HCT116 (cell line): ENCODE results near the gene UGGT2. TPM values are rescaled to one million over a fixed set of nuclear protein-coding genes. Genes with fewer than 3 reads are reported as not detected.

Source experiments
- ATAC-seq: fragments of 200-7000 bp; cut with Tn5 transposase; 2 replicates; pipeline ENCODE4 v1.9.1; 2020; ENCODE audit warnings: mild to moderate bottlenecking, moderate library complexity
- BruUV-seq: library from RNA; stranded (reverse); fragments of 400-500 nt; replicated peaks from 2 replicates; lab custom pipeline; 2021; lab: Mats Ljungman, UMichigan
- CTCF ChIA-PET: fragments of 300-600 bp; sonication (Branson Sonifier 250); formaldehyde crosslinking; loops from one replicate; lab custom pipeline; 2021; ENCODE audit warnings: antibody characterized with exemption; lab: Charles Lee
- POLR2A ChIA-PET: fragments of 300-600, 350-600 bp; sonication (Branson Sonifier 250); formaldehyde crosslinking; loops from one replicate; lab custom pipeline; 2021; ENCODE audit warnings: antibody characterized with exemption; lab: Charles Lee
- RAD21 ChIA-PET, 2 experiments: fragments of 300-600 bp; sonication (Branson Sonifier 250); formaldehyde crosslinking; loops; one replicate each; lab custom pipeline; 2023; ENCODE audit warnings: low total read pairs in 2 of 2; ENCODE audit not compliant: uncharacterized antibody in 2 of 2, unreplicated experiment in 2 of 2, low non-redundant PET in 1 of 2; lab: Charles Lee
- DNase-seq: peaks from one replicate; pipeline ENCODE4 v3.0.0-alpha.2; 2010; ENCODE audit warnings: low read depth, low spot score
- H2AFZ ChIP-seq: fragments of 200-600 bp; shearing (Covaris generic), sonication (generic); 2 replicates; pipeline ENCODE4 v1.6.1; 2017; ENCODE audit warnings: low read depth, mixed run types, mixed read lengths, antibody characterized with exemption, low read length; ENCODE audit not compliant: poor library complexity, severe bottlenecking
- H3K27ac ChIP-seq: 2 replicates; pipeline ENCODE4 v1.5.1; 2012; ENCODE audit warnings: low read depth, low read length
- H3K27me3 ChIP-seq: fragments of 200-600 bp; sonication (generic); 2 replicates; pipeline ENCODE4 v1.6.1; 2016; ENCODE audit warnings: mixed run types, low read length, mixed read lengths; ENCODE audit not compliant: insufficient read depth
- H3K36me3 ChIP-seq, 2 experiments: fragments of 200-500 bp in 1 of 2; fragments of 200-600 bp in 1 of 2; sonication (Bioruptor generic) in 1 of 2; sonication (generic) in 1 of 2; 2 replicates each; pipeline versions ENCODE4 v1.5.1 to v1.6.1; 2014 to 2016; ENCODE audit warnings: low read length in 2 of 2, inconsistent platforms in 1 of 2, mixed read lengths in 1 of 2, mixed run types in 1 of 2; ENCODE audit not compliant: insufficient read depth in 2 of 2, control insufficient read depth in 1 of 2
- H3K4me1 ChIP-seq, 2 experiments: fragments of 200-600 bp in 1 of 2; sonication (generic) in 1 of 2; 2 replicates each; pipeline versions ENCODE4 v1.5.1 to v1.6.1; 2012 to 2017; ENCODE audit warnings: low read length in 2 of 2, inconsistent platforms in 1 of 2, mild to moderate bottlenecking in 1 of 2, mixed read lengths in 1 of 2, mixed run types in 1 of 2, moderate library complexity in 1 of 2; ENCODE audit not compliant: insufficient read depth in 2 of 2, control insufficient read depth in 1 of 2
- H3K4me2 ChIP-seq: fragments of 200-600 bp; sonication (generic); 2 replicates; pipeline ENCODE4 v1.6.1; 2017; ENCODE audit warnings: mixed run types, low read length, mixed read lengths
- H3K4me3 ChIP-seq, 2 experiments: fragments of 200-600 bp in 1 of 2; sonication (generic) in 1 of 2; replicated peaks in 1 of 2; 2 replicates each; pipeline ENCODE4 v1.5.1; 2011 to 2016; ENCODE audit warnings: low read length in 2 of 2, control low read depth in 1 of 2, low read depth in 1 of 2, mild to moderate bottlenecking in 1 of 2, mixed read lengths in 1 of 2, mixed run types in 1 of 2
- H3K79me2 ChIP-seq: fragments of 200-600 bp; sonication (generic); 2 replicates; pipeline ENCODE4 v1.6.1; 2017; ENCODE audit warnings: mild to moderate bottlenecking, mixed run types, low read length, moderate library complexity, mixed read lengths; ENCODE audit not compliant: insufficient read depth
- H3K9ac ChIP-seq: fragments of 200-600 bp; sonication (generic); 2 replicates; pipeline ENCODE4 v1.6.1; 2016; ENCODE audit warnings: low read length, mixed read lengths
- H3K9me2 ChIP-seq: fragments of 200-600 bp; sonication (generic), shearing (Covaris generic); 2 replicates; pipeline ENCODE4 v1.6.1; 2017; ENCODE audit warnings: mixed run types, mild to moderate bottlenecking, moderate library complexity; ENCODE audit not compliant: insufficient read depth
- H3K9me3 ChIP-seq, 2 experiments: fragments of 200-500 bp in 1 of 2; fragments of 200-600 bp in 1 of 2; sonication (Bioruptor generic) in 1 of 2; sonication (generic) in 1 of 2; 2 replicates each; pipeline ENCODE4 v1.6.1; 2014 to 2017; ENCODE audit warnings: low read length in 2 of 2, mixed read lengths in 2 of 2, inconsistent platforms in 1 of 2, low read depth in 1 of 2, mild to moderate bottlenecking in 1 of 2, mixed run types in 1 of 2, moderate library complexity in 1 of 2; ENCODE audit not compliant: control insufficient read depth in 1 of 2, insufficient read depth in 1 of 2
- H4K20me1 ChIP-seq: fragments of 200-600 bp; sonication (generic), shearing (Covaris generic); 2 replicates; pipeline ENCODE4 v1.6.1; 2017; ENCODE audit warnings: mixed run types, mild to moderate bottlenecking, moderate library complexity; ENCODE audit not compliant: insufficient read depth
- ATF3 ChIP-seq: IDR thresholded peaks from 2 replicates; pipeline ENCODE4 v1.6.1; 2012
- CBX3 ChIP-seq: IDR thresholded peaks from 2 replicates; pipeline ENCODE4 v1.6.1; 2012; ENCODE audit warnings: low read depth
- CEBPB ChIP-seq: IDR thresholded peaks from 2 replicates; pipeline ENCODE4 v1.6.1; 2012; ENCODE audit warnings: low read depth
- CTCF ChIP-seq, 3 experiments: fragments of 200-600 bp in 1 of 3; sonication (generic) in 1 of 3; IDR thresholded peaks in 2 of 3; conservative IDR thresholded peaks in 1 of 3; 2 replicates each; pipeline ENCODE4 v1.5.1; 2012 to 2017; ENCODE audit warnings: low read depth in 2 of 3, low read length in 2 of 3, antibody characterized with exemption in 1 of 3, borderline replicate concordance in 1 of 3, control low read depth in 1 of 3, mild to moderate bottlenecking in 1 of 3, mixed read lengths in 1 of 3, mixed run types in 1 of 3, moderate library complexity in 1 of 3; ENCODE audit not compliant: insufficient read depth in 1 of 3
- EGR1 ChIP-seq: IDR thresholded peaks from 2 replicates; pipeline ENCODE4 v1.6.1; 2012; ENCODE audit warnings: low read depth
- ELF1 ChIP-seq: IDR thresholded peaks from 2 replicates; pipeline ENCODE4 v1.6.1; 2012; ENCODE audit warnings: low read depth, borderline replicate concordance
- EZH2 ChIP-seq: fragments of 200-600 bp; sonication (generic); IDR thresholded peaks from 2 replicates; pipeline ENCODE4 v1.6.1; 2017; ENCODE audit warnings: antibody characterized with exemption, mixed run types
- FOSL1 ChIP-seq: IDR thresholded peaks from 2 replicates; pipeline ENCODE4 v1.6.1; 2012; ENCODE audit warnings: low read depth
- JUND ChIP-seq: IDR thresholded peaks from 2 replicates; pipeline ENCODE4 v1.6.1; 2012
- POLR2A ChIP-seq: IDR thresholded peaks from 2 replicates; pipeline ENCODE4 v1.7.0; 2011; ENCODE audit warnings: borderline replicate concordance; ENCODE audit not compliant: insufficient read depth, insufficient read length; ENCODE audit errors: extremely low read depth
- POLR2AphosphoS5 ChIP-seq: IDR thresholded peaks from 2 replicates; pipeline ENCODE4 v1.6.1; 2011; ENCODE audit warnings: mild to moderate bottlenecking, low read depth, low read length, moderate library complexity
- RAD21 ChIP-seq: IDR thresholded peaks from 2 replicates; pipeline ENCODE4 v1.6.1; 2012; ENCODE audit warnings: low read depth, mild to moderate bottlenecking
- REST ChIP-seq: IDR thresholded peaks from 2 replicates; pipeline ENCODE4 v1.6.1; 2012; ENCODE audit warnings: low read depth
- TCF7L2 ChIP-seq: IDR thresholded peaks from 2 replicates; pipeline ENCODE4 v1.7.0; 2011; ENCODE audit warnings: borderline replicate concordance, inconsistent platforms; ENCODE audit not compliant: insufficient read depth, insufficient read length; ENCODE audit errors: extremely low read depth
- YY1 ChIP-seq: IDR thresholded peaks from 2 replicates; pipeline ENCODE4 v1.6.1; 2011; ENCODE audit warnings: low read length, low read depth, moderate library complexity, mild to moderate bottlenecking; ENCODE audit not compliant: insufficient replicate concordance; ENCODE audit errors: extremely low read depth
- ZFX ChIP-seq: fragments of 450-650 bp; IDR thresholded peaks from 2 replicates; pipeline ENCODE4 v1.6.1; 2017
- ZNF274 ChIP-seq: fragments of 200-500 bp; sonication (Bioruptor generic); IDR thresholded peaks from 2 replicates; pipeline ENCODE4 v1.6.1; 2014; ENCODE audit warnings: mild to moderate bottlenecking, low read depth, low read length, inconsistent platforms
- intact Hi-C: fragments of 100-400 bp; cut with micrococcal nuclease; formaldehyde crosslinking; loops from 2 replicates; pipeline ENCODE4 v1.10.0; 2022
- total RNA-seq: library from RNA; stranded (reverse); gene quantifications from one replicate; pipeline ENCODE4 v1.2.1, GENCODE V29; 2021; ENCODE audit not compliant: unreplicated experiment

Gene UGGT2
- total RNA-seq, 1 experiment from 2014 or later, result 27.1 TPM

GRCh38 chr13:96081888-96082287, 28.7 kb upstream of the UGGT2 start:
- Histone ChIP-seq H3K27ac (no peak overlapping the region), H2AFZ (no peak overlapping the region), H3K4me3 (no peak overlapping the region), H3K4me2 (no peak overlapping the region), H3K27me3 (peaks cover 27% of the 10 kb centered on the region), H3K79me2 (no peaks in the 10 kb centered on the region), H4K20me1 (no peaks in the 10 kb centered on the region), H3K36me3 (no peaks in the 10 kb centered on the region), H3K9me3 (no peaks in the 10 kb centered on the region), H3K4me1 (no peaks in the 10 kb centered on the region), H3K9me2 (no peaks in the 10 kb centered on the region), H3K9ac (no peak overlapping the region)
- ATAC-seq (no peak), DNase-seq (no peak)
- intact Hi-C loops, result no loop called here
- ChIA-PET RAD21 (no interaction called here), POLR2A (no interaction called here), CTCF (interaction anchor here (1.2 kb wide), 1 partner anchor 24 kb away, joined by 3 read pairs; no protein-coding TSS in a partner anchor)
- BruUV-seq, result no TSS peak
- TF ChIP-seq TCF7L2 (no peak), CTCF (IDR thresholded peaks at IDR 0.05 in 2 of 3, conservative IDR thresholded peaks at IDR 0.05 in 1 of 3; ENCODE audit: borderline replicate concordance in 1 of 3, insufficient read depth in 1 of 3, low read depth in 2 of 3, low read length in 2 of 3) (no peak), EGR1 (no peak), ZNF274 (no peak)

- Histone ChIP-seq H3K79me2 (no peaks in the 10 kb centered on the region), H3K9me3 (no peaks in the 10 kb centered on the region), H3K27me3 (peaks cover 21% of the 10 kb centered on the region), H3K9ac (no peak overlapping the region), H4K20me1 (no peaks in the 10 kb centered on the region), H2AFZ (no peak overlapping the region), H3K9me2 (no peaks in the 10 kb centered on the region), H3K27ac (no peak overlapping the region), H3K4me3 (no peak overlapping the region), H3K4me1 (no peaks in the 10 kb centered on the region), H3K4me2 (no peak overlapping the region), H3K36me3 (no peaks in the 10 kb centered on the region)
- intact Hi-C loops, result no loop called here
- ChIA-PET CTCF (no interaction called here), POLR2A (interaction anchor here (0.6 kb wide), 1 partner anchor 404 kb away, joined by 3 read pairs; the partner anchor contains the start of gene DNAJC3), RAD21 (no interaction called here)
- ATAC-seq, result no peak
- no peak for DNase-seq
- BruUV-seq, result no TSS peak
- TF ChIP-seq ZNF274, result no peak
- no peak for TF ChIP-seq CEBPB
- no peak for TF ChIP-seq RAD21
- TF ChIP-seq CBX3, result no peak
- no peak for TF ChIP-seq ELF1
- no peak for TF ChIP-seq YY1
- TF ChIP-seq ATF3, result no peak
- no peak for TF ChIP-seq FOSL1
- no peak for TF ChIP-seq ZFX
- TF ChIP-seq POLR2AphosphoS5, result no peak
- TF ChIP-seq TCF7L2, result no peak
- TF ChIP-seq POLR2A, result no peak
- TF ChIP-seq EGR1, result no peak
- no peak for TF ChIP-seq REST
- TF ChIP-seq EZH2, result no peak
- no peak for TF ChIP-seq JUND
These were observed 27.5 kb upstream of the UGGT2 start for GRCh38 chr13:96080676-96081075.
